D721Med (cell line): Measurements from ENCODE around the gene GLCCI1.

ENCODE experiments used
- DNase-seq: peaks from one replicate; pipeline ENCODE4 v3.0.0; 2011; ENCODE audit warnings: low spot score; ENCODE audit not compliant: insufficient read length
- FAIRE-seq: peaks from 2 replicates; lab custom pipeline; 2011; peaks lifted over from hg19 to GRCh38; lab: Jason Lieb, UNC
- CTCF ChIP-seq: IDR thresholded peaks from 2 replicates; pipeline ENCODE4 v1.5.1; 2012; ENCODE audit warnings: mild to moderate bottlenecking, control low read depth; ENCODE audit not compliant: insufficient read depth; ENCODE audit errors: missing control alignments

GLCCI1 gene

GRCh38 chr7:7967886-7968543 is 581 bp upstream of the GLCCI1 start:
- TF ChIP-seq CTCF = no peak
- FAIRE-seq (no peak), DNase-seq (no peak)

- DNase-seq (no peak), FAIRE-seq (no peak)
- no peak for TF ChIP-seq CTCF
These were observed 975 bp downstream of the GLCCI1 start for GRCh38 chr7:7969306-7970236.

- no peak for TF ChIP-seq CTCF
- FAIRE-seq = no peak
- DNase-seq = no peak
These were observed 1.6 kb downstream of the GLCCI1 start for GRCh38 chr7:7970237-7970530.

GRCh38 chr7:7970531-7971307 is 2.1 kb downstream of the GLCCI1 start:
- no peak for TF ChIP-seq CTCF
- no peak for FAIRE-seq
- DNase-seq = no peak

GRCh38 chr7:7971308-7972040 is 2.9 kb downstream of the GLCCI1 start:
- no peak for TF ChIP-seq CTCF
- FAIRE-seq (no peak), DNase-seq (no peak)

- no peak for FAIRE-seq
- TF ChIP-seq CTCF = no peak
These were observed 3.5 kb downstream of the GLCCI1 start for GRCh38 chr7:7972128-7972527.

More at GRCh38 chr7:7972128-7972527, 3.5 kb downstream of the GLCCI1 start:
- DNase-seq = no peak
